IMR-90 (cell line): ENCODE results near the gene CDKAL1. TPM values are rescaled to one million over a fixed set of nuclear protein-coding genes. Genes with fewer than 3 reads are reported as not detected.

Experiments used
- ATAC-seq: fragments of 200-7000 bp; cut with Tn5 transposase; 2 replicates; pipeline ENCODE4 v1.9.1; 2020; ENCODE audit warnings: low read depth, mild to moderate bottlenecking, moderate library complexity
- BruUV-seq: library from RNA; stranded (reverse); fragments of 400-500 nt; replicated peaks from 2 replicates; lab custom pipeline; 2021; lab: Mats Ljungman, UMichigan
- CTCF ChIA-PET: fragments of 300-600 bp; formaldehyde crosslinking; extraction: SDS; loops from one replicate; lab custom pipeline; 2021; ENCODE audit warnings: antibody characterized with exemption; lab: Yijun Ruan, JAX
- POLR2A ChIA-PET: fragments of 300-600 bp; sonication (Branson Sonifier 250); formaldehyde crosslinking; loops from one replicate; lab custom pipeline; 2022; ENCODE audit warnings: antibody characterized with exemption; ENCODE audit not compliant: unreplicated experiment; lab: Charles Lee
- DNase-seq: peaks from one replicate; pipeline ENCODE4 v3.0.0; 2013
- H2AFZ ChIP-seq: replicated peaks from 2 replicates; pipeline ENCODE3; 2013; ENCODE audit warnings: low read length, mild to moderate bottlenecking; ENCODE audit not compliant: poor library complexity
- H2AK5ac ChIP-seq: 2 replicates; pipeline ENCODE4 v1.6.1; 2013; ENCODE audit warnings: low read depth, low read length, inconsistent platforms
- H2AK9ac ChIP-seq: replicated peaks from 2 replicates; pipeline ENCODE3; 2013; ENCODE audit warnings: mild to moderate bottlenecking, low read depth, low read length, moderate library complexity; ENCODE audit not compliant: poor library complexity
- H2BK120ac ChIP-seq: 2 replicates; pipeline ENCODE4 v1.6.1; 2013; ENCODE audit warnings: low read depth, low read length, inconsistent platforms
- H2BK15ac ChIP-seq: 3 replicates; pipeline ENCODE4 v1.6.1; 2013; ENCODE audit warnings: low read depth, low read length, inconsistent platforms
- H2BK20ac ChIP-seq: 2 replicates; pipeline ENCODE4 v1.6.1; 2013; ENCODE audit warnings: low read depth, mild to moderate bottlenecking, inconsistent platforms, low read length, moderate library complexity
- H2BK5ac ChIP-seq: 2 replicates; pipeline ENCODE4 v1.6.1; 2013; ENCODE audit warnings: mild to moderate bottlenecking, low read depth, low read length, inconsistent platforms; ENCODE audit not compliant: poor library complexity, severe bottlenecking
- H3K14ac ChIP-seq: replicated peaks from 2 replicates; pipeline ENCODE4 v1.6.1; 2013; ENCODE audit warnings: low read depth, low read length, inconsistent platforms
- H3K18ac ChIP-seq: 2 replicates; pipeline ENCODE4 v1.6.1; 2013; ENCODE audit warnings: low read depth, low read length, control low read depth
- H3K23ac ChIP-seq: 2 replicates; pipeline ENCODE4 v1.6.1; 2013; ENCODE audit warnings: low read depth, low read length, inconsistent platforms
- H3K27ac ChIP-seq: 2 replicates; pipeline ENCODE4 v1.5.1; 2013; ENCODE audit warnings: mild to moderate bottlenecking, control low read depth, low read length; ENCODE audit not compliant: insufficient read depth
- H3K27me3 ChIP-seq: 2 replicates; pipeline ENCODE4 v1.6.1; 2013; ENCODE audit warnings: low read length; ENCODE audit not compliant: control insufficient read depth, insufficient read depth
- H3K36me3 ChIP-seq: 2 replicates; pipeline ENCODE4 v1.6.1; 2013; ENCODE audit warnings: low read length, mixed read lengths; ENCODE audit not compliant: control insufficient read depth, insufficient read depth
- H3K4ac ChIP-seq: 2 replicates; pipeline ENCODE4 v1.6.1; 2013; ENCODE audit warnings: low read depth, low read length, inconsistent platforms
- H3K4me1 ChIP-seq: 2 replicates; pipeline ENCODE4 v1.6.1; 2013; ENCODE audit warnings: low read length, mixed read lengths; ENCODE audit not compliant: control insufficient read depth, insufficient read depth
- H3K4me2 ChIP-seq: 2 replicates; pipeline ENCODE4 v1.6.1; 2013; ENCODE audit warnings: low read depth, mild to moderate bottlenecking, control low read depth, low read length, moderate library complexity
- H3K4me3 ChIP-seq: 2 replicates; pipeline ENCODE4 v1.5.1; 2013; ENCODE audit warnings: low read depth, mild to moderate bottlenecking, control low read depth, low read length, moderate library complexity; ENCODE audit not compliant: insufficient read depth
- H3K56ac ChIP-seq: 2 replicates; pipeline ENCODE4 v1.6.1; 2013; ENCODE audit warnings: low read length, inconsistent platforms; ENCODE audit not compliant: insufficient read depth; ENCODE audit errors: extremely low read depth
- H3K79me1 ChIP-seq, 2 experiments: 2 replicates each; pipeline ENCODE4 v1.6.1; 2013; ENCODE audit warnings: low read length in 2 of 2, inconsistent platforms in 1 of 2, low read depth in 1 of 2
- H3K9ac ChIP-seq: 2 replicates; pipeline ENCODE4 v1.6.1; 2013; ENCODE audit warnings: low read depth, low read length, control low read depth
- H3K9me1 ChIP-seq: 2 replicates; pipeline ENCODE4 v1.6.1; 2013; ENCODE audit warnings: low read length, inconsistent platforms; ENCODE audit not compliant: insufficient read depth
- H3K9me3 ChIP-seq: 2 replicates; pipeline ENCODE4 v1.6.1; 2013; ENCODE audit warnings: low read length; ENCODE audit not compliant: control insufficient read depth, insufficient read depth
- H4K20me1 ChIP-seq: 2 replicates; pipeline ENCODE4 v1.6.1; 2013; ENCODE audit warnings: low read length, inconsistent platforms; ENCODE audit not compliant: insufficient read depth
- H4K5ac ChIP-seq: 2 replicates; pipeline ENCODE4 v1.6.1; 2013; ENCODE audit warnings: mild to moderate bottlenecking, low read depth, low read length, control low read depth
- H4K8ac ChIP-seq, 2 experiments: 2 replicates each; pipeline ENCODE4 v1.6.1; 2013; ENCODE audit warnings: low read depth in 2 of 2, low read length in 2 of 2, control low read depth in 1 of 2, inconsistent platforms in 1 of 2
- H4K91ac ChIP-seq: 2 replicates; pipeline ENCODE4 v1.6.1; 2013; ENCODE audit warnings: low read depth, low read length, inconsistent platforms; ENCODE audit not compliant: insufficient read depth
- BHLHE40 ChIP-seq: fragments of 150-350 bp; IDR thresholded peaks from 2 replicates; pipeline ENCODE4 v1.6.1; 2016; ENCODE audit warnings: mild to moderate bottlenecking, low read depth, low read length
- CEBPB ChIP-seq: IDR thresholded peaks from 2 replicates; pipeline ENCODE4 v1.6.1; 2012; ENCODE audit warnings: low read depth, low read length, improper control_type of control experiment
- MAFK ChIP-seq: IDR thresholded peaks from 2 replicates; pipeline ENCODE4 v1.6.1; 2012; ENCODE audit warnings: low read depth, low read length, improper control_type of control experiment
- MAZ ChIP-seq: IDR thresholded peaks from 2 replicates; pipeline ENCODE4 v1.6.1; 2012; ENCODE audit warnings: low read depth, mild to moderate bottlenecking, low read length, improper control_type of control experiment, moderate library complexity, borderline replicate concordance
- NFE2L2 ChIP-seq: fragments of 150-350 bp; IDR thresholded peaks from 2 replicates; pipeline ENCODE4 v1.6.1; 2016; ENCODE audit warnings: low read depth, mild to moderate bottlenecking, low read length
- RFX5 ChIP-seq: IDR thresholded peaks from 2 replicates; pipeline ENCODE4 v1.8.0; 2012; ENCODE audit warnings: low read depth, mild to moderate bottlenecking, low read length, moderate library complexity
- SMC3 ChIP-seq: fragments of 150-350 bp; IDR thresholded peaks from 2 replicates; pipeline ENCODE4 v1.6.1; 2016; ENCODE audit warnings: low read depth, mild to moderate bottlenecking, antibody characterized with exemption, low read length, moderate library complexity
- USF2 ChIP-seq: fragments of 150-350 bp; IDR thresholded peaks from 2 replicates; pipeline ENCODE4 v1.6.1; 2017; ENCODE audit warnings: mild to moderate bottlenecking, antibody characterized with exemption, low read length, low read depth
- WGBS, 2 experiments: methylation state at CpG; one replicate each; pipeline versions ENCODE4 v1.1.5 to v1.1.7; 2013; ENCODE audit warnings: missing lambda C conversion rate in 2 of 2; ENCODE audit not compliant: insufficient read length in 1 of 2; ENCODE audit errors: extremely low coverage in 2 of 2; 5-methylcytosine and 5-hydroxymethylcytosine counted together
- dilution Hi-C: fragments of 300-500 bp; cut with HindIII; formaldehyde crosslinking; loops from one replicate; pipeline ENCODE4 v1.14.3; 2018; ENCODE audit warnings: low sequenced_read_pairs; ENCODE audit not compliant: unreplicated experiment
- in situ Hi-C: fragments of 300-500 bp; cut with MboI; formaldehyde crosslinking; loops from 3 replicates; pipeline ENCODE4 v1.14.3; 2019; ENCODE audit warnings: low sequenced_read_pairs, inconsistent platforms, mixed read lengths
- intact Hi-C: fragments of 100-400 bp; cut with micrococcal nuclease; formaldehyde crosslinking; loops from 2 replicates; pipeline ENCODE4 v1.10.0; 2022
- polyA plus RNA-seq, 3 experiments: library from polyadenylated mRNA; depleted of rRNA; stranded (reverse); fragments of >200 nt; gene quantifications; 2 replicates each; pipeline ENCODE4 v1.2.3, GENCODE V29; 2012; ENCODE audit warnings: low replicate concordance in 1 of 3
- total RNA-seq: library from RNA; depleted of rRNA; stranded (reverse); fragments of >200 nt; gene quantifications from 2 replicates; pipeline ENCODE4 v1.2.3, GENCODE V29; 2012

CDKAL1 gene
- total and polyA plus RNA-seq, 2 of the 4 experiments (the other 2 are of a cell fraction): 3.7 to 13.1 TPM

DNA sequence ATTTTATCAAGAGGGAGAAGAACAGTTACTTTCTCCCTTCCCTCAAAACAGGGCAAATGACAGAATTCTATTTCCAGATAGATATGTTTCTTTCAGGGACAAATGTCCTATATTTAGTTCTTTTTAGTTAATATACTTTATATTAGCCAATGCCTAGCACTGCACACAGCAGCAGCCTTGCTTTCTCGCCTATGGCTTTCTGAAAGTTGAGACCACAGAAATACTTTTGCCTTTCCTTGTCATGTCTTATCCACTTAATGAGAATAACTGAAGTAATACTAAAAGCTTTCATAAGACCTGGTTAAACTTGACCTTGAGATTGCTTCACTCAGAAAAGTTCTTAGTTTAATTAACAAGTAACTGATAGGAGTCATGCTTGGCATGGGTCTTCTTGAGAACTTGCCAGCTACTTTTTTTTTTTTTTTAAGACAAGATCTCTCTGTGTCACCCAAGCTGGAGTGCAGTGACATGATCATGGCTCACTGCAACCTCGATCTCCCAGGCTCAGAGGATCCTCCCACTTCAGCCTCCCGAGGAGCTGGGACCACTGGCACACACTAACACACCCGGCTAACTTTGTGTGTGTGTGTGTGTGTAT, 159.3 kb downstream of the CDKAL1 start:
- no peaks in the 10 kb centered on the region for H3K27me3 ChIP-seq
- H4K5ac ChIP-seq: no peak overlapping the region
- dilution Hi-C loops (no loop called here), in situ Hi-C loops (no loop called here), intact Hi-C loops (no loop called here)
- no peak overlapping the region for H2BK20ac ChIP-seq
- H2BK15ac ChIP-seq: no peak overlapping the region
- no peak overlapping the region for H3K9ac ChIP-seq
- H2BK5ac ChIP-seq: no peak overlapping the region
- no peak overlapping the region for H3K23ac ChIP-seq
- no peak overlapping the region for H4K8ac ChIP-seq
- no TSS peak for BruUV-seq
- TF ChIP-seq CEBPB: no peak
- no peak for TF ChIP-seq RFX5
- TF ChIP-seq BHLHE40: no peak
- TF ChIP-seq USF2: no peak
- no peak for TF ChIP-seq MAFK
- TF ChIP-seq MAZ: no peak
- TF ChIP-seq SMC3: no peak
- TF ChIP-seq NFE2L2: no peak
- H3K4me3 ChIP-seq: no peak overlapping the region
- peaks cover 7% of the 10 kb centered on the region; the same call in 1 of the 2 replicates for H3K4me1 ChIP-seq
- H3K4ac ChIP-seq: no peak overlapping the region
- no peak overlapping the region for H4K91ac ChIP-seq
- no peaks in the 10 kb centered on the region for H3K9me3 ChIP-seq
- H2AFZ ChIP-seq: no peak overlapping the region
- no peaks in the 10 kb centered on the region for H3K36me3 ChIP-seq
- no peaks in the 10 kb centered on the region for H3K9me1 ChIP-seq
- WGBS, 2 experiments: no CpG with 5 or more reads among the region's 4 CpGs
- no peak overlapping the region for H2AK5ac ChIP-seq
- no peak overlapping the region for H3K4me2 ChIP-seq
- ChIA-PET CTCF (interaction anchor here (0.6 kb wide), 1 partner anchor 11 kb away, joined by 5 read pairs; no protein-coding TSS in a partner anchor), POLR2A (no interaction called here)
- H3K18ac ChIP-seq: no peak overlapping the region
- H3K14ac ChIP-seq: 0 out of 2 replicates have a peak overlapping the region, but pooled peaks have one; percentile 44
- no peak overlapping the region for H2AK9ac ChIP-seq
- no peak overlapping the region for H2BK120ac ChIP-seq
- H4K20me1 ChIP-seq: no peaks in the 10 kb centered on the region
- no peak for ATAC-seq
- peaks cover 14 to 26% of the 10 kb centered on the region in 2 experiments; a peak in 3 of 4 replicates for H3K79me1 ChIP-seq
- peak; percentile 37 for DNase-seq
- H3K27ac ChIP-seq: no peak overlapping the region
- H3K56ac ChIP-seq: no peak overlapping the region
